HPDE6-E6E7 (cell line): ENCODE measurements around the gene KLHL17.
"Not testable (repeated sequence)": the region's sequence is repeated elsewhere in the genome, so short reads cannot be mapped to it uniquely, and the experiment has no call there.

Experiments used
- DNase-seq: peaks from one replicate; pipeline ENCODE4 v3.0.0; 2011; ENCODE audit warnings: missing footprints; ENCODE audit errors: extremely low spot score

The KLHL17 gene

GRCh38 chr1:967466-968343 is 7.3 kb downstream of the KLHL17 start:
- no peak for DNase-seq

GRCh38 chr1:969260-969855 is 9.0 kb downstream of the KLHL17 start:
- no peak for DNase-seq

- no peak for DNase-seq
Observed at GRCh38 chr1:970242-970972, 10.0 kb downstream of the KLHL17 start.

- DNase-seq = no peak
Observed at GRCh38 chr1:970973-971730, 10.8 kb downstream of the KLHL17 start.

GRCh38 chr1:971751-972506 is 11.5 kb downstream of the KLHL17 start:
- no peak for DNase-seq

- no peak for DNase-seq
Observed at GRCh38 chr1:972726-973458, 12.5 kb downstream of the KLHL17 start.

- no peak for DNase-seq
Observed at GRCh38 chr1:973459-974292, 13.3 kb downstream of the KLHL17 start.

GRCh38 chr1:974293-974640 is 13.9 kb downstream of the KLHL17 start:
- no peak for DNase-seq

GRCh38 chr1:974687-975328 is 14.4 kb downstream of the KLHL17 start:
- DNase-seq = no peak

- no peak for DNase-seq
Observed at GRCh38 chr1:975365-975764, 15.0 kb downstream of the KLHL17 start.

GRCh38 chr1:975896-976683 is 15.7 kb downstream of the KLHL17 start:
- DNase-seq = peak; percentile 86

GRCh38 chr1:976791-977190 is 16.4 kb downstream of the KLHL17 start:
- not testable (repeated sequence) for DNase-seq

- DNase-seq = no peak
Observed at GRCh38 chr1:978069-978834, 17.9 kb downstream of the KLHL17 start.

GRCh38 chr1:978835-979743 is 18.7 kb downstream of the KLHL17 start:
- no peak for DNase-seq

- DNase-seq = no peak
Observed at GRCh38 chr1:979744-980072, 19.3 kb downstream of the KLHL17 start.

- no peak for DNase-seq
Observed at GRCh38 chr1:980137-980571, 19.8 kb downstream of the KLHL17 start.
